Neural cell (in vitro differentiated cells): ENCODE results near the gene NTN5. TPM values are rescaled to one million over a fixed set of nuclear protein-coding genes. Genes with fewer than 3 reads are reported as not detected.
"Not testable (repeated sequence)": the region's sequence is repeated elsewhere in the genome, so short reads cannot be mapped to it uniquely, and the experiment has no call there.

Source experiments
- H2AFZ ChIP-seq: fragments of 200-600, 300-800 bp; sonication (generic), shearing (Covaris generic); 2 replicates; pipeline ENCODE4 v1.6.0; 2014; ENCODE audit warnings: low read depth, mild to moderate bottlenecking, antibody characterized with exemption, low read length, moderate library complexity
- H3F3A ChIP-seq: fragments of 200-600 bp; shearing (Covaris generic); 2 replicates; pipeline ENCODE4 v1.6.1; 2016; ENCODE audit warnings: mild to moderate bottlenecking, moderate library complexity, mixed read lengths, antibody characterized with exemption, low read length; ENCODE audit not compliant: insufficient read depth, poor library complexity, severe bottlenecking
- H3K27ac ChIP-seq: fragments of 200-600, 300-800 bp; sonication (generic), shearing (Covaris generic); 2 replicates; pipeline ENCODE4 v1.5.1; 2014; ENCODE audit warnings: mild to moderate bottlenecking, low read length, moderate library complexity
- H3K27me3 ChIP-seq: fragments of 300-800, 200-600 bp; sonication (generic), shearing (Covaris generic); 2 replicates; pipeline ENCODE4 v1.6.0; 2014; ENCODE audit warnings: mild to moderate bottlenecking, low read depth, low read length, moderate library complexity; ENCODE audit not compliant: insufficient read depth
- H3K36me3 ChIP-seq: fragments of 300-800, 200-600 bp; sonication (generic), shearing (Covaris generic); 2 replicates; pipeline ENCODE4 v1.5.1; 2014; ENCODE audit warnings: mild to moderate bottlenecking, antibody characterized with exemption, low read length, moderate library complexity; ENCODE audit not compliant: insufficient read depth
- H3K4me2 ChIP-seq: fragments of 300-800, 200-600 bp; sonication (generic), shearing (Covaris generic); 2 replicates; pipeline ENCODE4 v1.6.0; 2014; ENCODE audit warnings: mild to moderate bottlenecking, low read length
- H3K4me3 ChIP-seq: fragments of 300-800, 200-600 bp; sonication (generic), shearing (Covaris generic); 2 replicates; pipeline ENCODE4 v1.5.1; 2014; ENCODE audit warnings: mild to moderate bottlenecking, low read length, moderate library complexity
- H3K79me2 ChIP-seq: fragments of 200-600 bp; shearing (Covaris generic); replicated peaks from 2 replicates; pipeline ENCODE4 v1.6.0; 2014; ENCODE audit warnings: mild to moderate bottlenecking, low read length, moderate library complexity; ENCODE audit not compliant: insufficient read depth
- H3K9ac ChIP-seq: fragments of 300-800, 200-600 bp; sonication (generic), shearing (Covaris generic); 2 replicates; pipeline ENCODE4 v1.6.1; 2016; ENCODE audit warnings: mild to moderate bottlenecking, low read length, mixed read lengths
- H3K9me2 ChIP-seq: fragments of 200-600 bp; shearing (Covaris generic); 2 replicates; pipeline ENCODE4 v1.6.1; 2016; ENCODE audit warnings: mild to moderate bottlenecking, low read length, mixed read lengths; ENCODE audit not compliant: insufficient read depth
- H3K9me3 ChIP-seq: fragments of 200-600, 300-800 bp; sonication (generic), shearing (Covaris generic); 2 replicates; pipeline ENCODE4 v1.6.1; 2016; ENCODE audit warnings: mild to moderate bottlenecking, mixed run types, low read length, moderate library complexity, mixed read lengths
- H4K20me1 ChIP-seq: fragments of 200-600 bp; shearing (Covaris generic); 2 replicates; pipeline ENCODE4 v1.6.1; 2016; ENCODE audit warnings: mild to moderate bottlenecking, mixed run types; ENCODE audit not compliant: insufficient read depth
- CTCF ChIP-seq: fragments of 450-650 bp; IDR thresholded peaks from 2 replicates; pipeline ENCODE4 v1.5.1; 2014; ENCODE audit warnings: antibody characterized with exemption, mild to moderate bottlenecking, moderate library complexity; ENCODE audit not compliant: poor library complexity, severe bottlenecking
- EP300 ChIP-seq: fragments of 450-650 bp; conservative IDR thresholded peaks from 2 replicates; pipeline ENCODE4 v1.6.1; 2014; ENCODE audit warnings: antibody characterized with exemption, mild to moderate bottlenecking, moderate library complexity; ENCODE audit not compliant: poor library complexity, severe bottlenecking
- EZH2 ChIP-seq: fragments of 200-600, 300-800 bp; shearing (Covaris generic), sonication (generic); IDR thresholded peaks from 2 replicates; pipeline ENCODE4 v1.6.1; 2014; ENCODE audit warnings: antibody characterized with exemption, low read length, borderline replicate concordance, mild to moderate bottlenecking; ENCODE audit not compliant: insufficient read depth, poor library complexity, severe bottlenecking
- MXI1 ChIP-seq: fragments of 450-650 bp; conservative IDR thresholded peaks from 2 replicates; pipeline ENCODE4 v1.6.1; 2014; ENCODE audit warnings: antibody characterized with exemption, mild to moderate bottlenecking; ENCODE audit not compliant: poor library complexity, severe bottlenecking
- POLR2AphosphoS5 ChIP-seq: IDR thresholded peaks from 2 replicates; pipeline ENCODE4 v1.6.1; 2012
- RAD21 ChIP-seq: fragments of 450-650 bp; conservative IDR thresholded peaks from 2 replicates; pipeline ENCODE4 v1.6.1; 2014; ENCODE audit warnings: antibody characterized with exemption, mild to moderate bottlenecking, moderate library complexity
- REST ChIP-seq: IDR thresholded peaks from 2 replicates; pipeline ENCODE4 v1.6.1; 2012; ENCODE audit warnings: borderline replicate concordance
- SMC3 ChIP-seq: fragments of 450-650 bp; conservative IDR thresholded peaks from 2 replicates; pipeline ENCODE4 v1.6.1; 2014; ENCODE audit warnings: antibody characterized with exemption, mild to moderate bottlenecking, moderate library complexity; ENCODE audit not compliant: poor library complexity
- TAF1 ChIP-seq: IDR thresholded peaks from 2 replicates; pipeline ENCODE4 v1.6.1; 2012; ENCODE audit warnings: low read depth
- polyA plus RNA-seq: library from polyadenylated mRNA; depleted of rRNA; stranded (reverse); fragments of >200 nt; gene quantifications from 2 replicates; pipeline ENCODE4 v1.2.3, GENCODE V29; 2014

The NTN5 gene
- polyA plus RNA-seq, 1 donor from 2014 or later = not detected

- Histone ChIP-seq H4K20me1 (no peaks in the 10 kb centered on the region), H3K36me3 (no peaks in the 10 kb centered on the region)
Observed at GRCh38 chr19:48680436-48681126, 7.8 kb upstream of the NTN5 start.

GRCh38 chr19:48680006-48680405 lies 7.2 kb upstream of the NTN5 start:
- not testable (repeated sequence) for H3K79me2 ChIP-seq, H3K9me3 ChIP-seq, H3K9ac ChIP-seq, H3K4me3 ChIP-seq, H3K36me3 ChIP-seq, H3F3A ChIP-seq, H2AFZ ChIP-seq, H3K9me2 ChIP-seq, H3K4me2 ChIP-seq, H3K27ac ChIP-seq, H4K20me1 ChIP-seq, H3K27me3 ChIP-seq

More at GRCh38 chr19:48680436-48681126, 7.8 kb upstream of the NTN5 start:
- Histone ChIP-seq H3K79me2 (no peaks in the 10 kb centered on the region), H3K9me3 (no peaks in the 10 kb centered on the region), H3K9ac (no peak overlapping the region), H3F3A (no peaks in the 10 kb centered on the region), H3K4me2 (no peak overlapping the region), H3K27me3 (no peaks in the 10 kb centered on the region), H2AFZ (no peak overlapping the region), H3K4me3 (no peak overlapping the region), H3K9me2 (no peaks in the 10 kb centered on the region), H3K27ac (no peak overlapping the region)
- TF ChIP-seq MXI1 (no peak), CTCF (no peak), POLR2AphosphoS5 (no peak), REST (no peak), SMC3 (no peak), EP300 (no peak)

- no peak overlapping the region for H3K27ac ChIP-seq
- no peaks in the 10 kb centered on the region for H4K20me1 ChIP-seq
- H3K27me3 ChIP-seq = no peaks in the 10 kb centered on the region
- no peak overlapping the region for H3K9ac ChIP-seq
- H3K4me2 ChIP-seq = no peak overlapping the region
- no peaks in the 10 kb centered on the region for H3F3A ChIP-seq
- H3K9me2 ChIP-seq = no peaks in the 10 kb centered on the region
- no peaks in the 10 kb centered on the region for H3K79me2 ChIP-seq
- H3K9me3 ChIP-seq = no peaks in the 10 kb centered on the region
- no peaks in the 10 kb centered on the region for H3K36me3 ChIP-seq
- no peak overlapping the region for H3K4me3 ChIP-seq
- H2AFZ ChIP-seq = no peak overlapping the region
- TF ChIP-seq EZH2 (no peak), REST (no peak), RAD21 (no peak), EP300 (no peak), CTCF (no peak), POLR2AphosphoS5 (no peak), SMC3 (no peak), TAF1 (no peak), MXI1 (no peak)
Observed at GRCh38 chr19:48678201-48678600, 5.4 kb upstream of the NTN5 start.
